ENCODE measurements around the gene EFR3B.

The EFR3B gene

GRCh38 chr2:25056098-25056821 is 14.4 kb downstream of the EFR3B start:
- H3K27ac ChIP-seq: no peak overlapping the region
- no peak for DNase-seq (ENCODE audit: low spot score)
- H3K4me3 ChIP-seq: no peak overlapping the region
- TF ChIP-seq, protein P1, sequence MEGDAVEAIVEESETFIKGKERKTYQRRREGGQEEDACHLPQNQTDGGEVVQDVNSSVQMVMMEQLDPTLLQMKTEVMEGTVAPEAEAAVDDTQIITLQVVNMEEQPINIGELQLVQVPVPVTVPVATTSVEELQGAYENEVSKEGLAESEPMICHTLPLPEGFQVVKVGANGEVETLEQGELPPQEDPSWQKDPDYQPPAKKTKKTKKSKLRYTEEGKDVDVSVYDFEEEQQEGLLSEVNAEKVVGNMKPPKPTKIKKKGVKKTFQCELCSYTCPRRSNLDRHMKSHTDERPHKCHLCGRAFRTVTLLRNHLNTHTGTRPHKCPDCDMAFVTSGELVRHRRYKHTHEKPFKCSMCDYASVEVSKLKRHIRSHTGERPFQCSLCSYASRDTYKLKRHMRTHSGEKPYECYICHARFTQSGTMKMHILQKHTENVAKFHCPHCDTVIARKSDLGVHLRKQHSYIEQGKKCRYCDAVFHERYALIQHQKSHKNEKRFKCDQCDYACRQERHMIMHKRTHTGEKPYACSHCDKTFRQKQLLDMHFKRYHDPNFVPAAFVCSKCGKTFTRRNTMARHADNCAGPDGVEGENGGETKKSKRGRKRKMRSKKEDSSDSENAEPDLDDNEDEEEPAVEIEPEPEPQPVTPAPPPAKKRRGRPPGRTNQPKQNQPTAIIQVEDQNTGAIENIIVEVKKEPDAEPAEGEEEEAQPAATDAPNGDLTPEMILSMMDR (IDR thresholded peaks at IDR 0.05): no peak

GRCh38 chr2:25062511-25062917 is 20.6 kb downstream of the EFR3B start:
- TF ChIP-seq, protein P1 (IDR thresholded peaks at IDR 0.05): no peak
- H3K4me3 ChIP-seq: no peak overlapping the region
- DNase-seq (ENCODE audit: low spot score): no peak
- no peak overlapping the region for H3K27ac ChIP-seq

GRCh38 chr2:25063876-25064660 is 22.2 kb downstream of the EFR3B start:
- Histone ChIP-seq H3K27ac (no peak overlapping the region), H3K4me3 (no peak overlapping the region)
- TF ChIP-seq, protein P1 (IDR thresholded peaks at IDR 0.05): no peak
- DNase-seq (ENCODE audit: low spot score): no peak

DNA sequence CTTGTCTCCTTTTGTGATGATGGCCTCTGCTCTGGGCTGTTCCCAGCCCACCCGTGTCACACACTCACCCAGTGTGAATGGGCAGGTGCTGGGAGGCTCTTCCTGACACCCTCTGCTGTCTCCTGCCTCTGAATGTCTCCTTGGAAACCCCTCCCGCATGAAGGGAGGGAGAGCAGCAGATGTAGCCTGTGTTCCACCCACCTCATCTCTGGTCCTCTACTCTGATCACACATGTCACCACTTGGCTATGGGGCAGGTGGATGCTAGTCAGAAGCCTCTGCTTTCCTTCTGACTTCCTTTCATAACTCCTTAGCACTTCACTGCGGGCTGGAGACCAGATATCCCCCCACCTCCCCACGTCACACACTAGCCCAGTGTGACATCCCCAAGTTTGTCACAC is 23.9 kb downstream of the EFR3B start:
- DNase-seq (ENCODE audit: low spot score): no peak
- Histone ChIP-seq H3K27ac (no peak overlapping the region), H3K4me3 (no peak overlapping the region)
- TF ChIP-seq, protein P1 (IDR thresholded peaks at IDR 0.05): no peak

DNA sequence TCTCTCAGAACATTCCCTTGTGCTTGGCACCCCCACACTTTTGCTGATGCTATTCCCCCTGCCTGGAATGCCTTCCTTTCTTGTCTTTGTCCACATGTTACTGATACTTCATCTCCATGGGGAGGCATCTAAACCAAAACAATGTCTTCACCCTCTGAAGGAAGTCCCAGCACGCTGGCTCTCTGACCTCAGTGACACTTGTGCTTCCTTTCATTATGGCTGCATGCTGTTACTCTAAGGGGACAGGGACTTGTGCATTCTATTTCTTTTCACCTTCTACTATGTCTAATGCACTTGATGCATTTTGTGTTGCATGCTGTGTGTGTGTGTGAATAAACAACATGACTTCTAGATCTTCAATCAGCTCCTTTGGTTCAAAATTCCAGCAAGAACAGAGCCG is 24.6 kb downstream of the EFR3B start:
- no peak overlapping the region for H3K4me3 ChIP-seq
- H3K27ac ChIP-seq: no peak overlapping the region
- DNase-seq (ENCODE audit: low spot score): no peak
- TF ChIP-seq, protein P1 (IDR thresholded peaks at IDR 0.05): no peak

GRCh38 chr2:25068217-25068616 is 26.3 kb downstream of the EFR3B start:
- H3K4me3 ChIP-seq: no peak overlapping the region
- TF ChIP-seq, protein P1 (IDR thresholded peaks at IDR 0.05): no peak
- H3K27ac ChIP-seq: no peak overlapping the region
- DNase-seq (ENCODE audit: low spot score): no peak

- no peak for DNase-seq (ENCODE audit: low spot score)
- no peak overlapping the region for H3K27ac ChIP-seq
- no peak overlapping the region for H3K4me3 ChIP-seq
- TF ChIP-seq, protein P1 (IDR thresholded peaks at IDR 0.05): no peak
Measured at GRCh38 chr2:25071966-25072365, 30.1 kb downstream of the EFR3B start.

Measured in coronary artery (tissue), 2 donors.